NCI-H2196 treated with DMSO at 0.1 percent for 48 hours (cell line): Measurements from ENCODE around the gene TANGO6.
"Not testable (repeated sequence)": the region's sequence is repeated elsewhere in the genome, so short reads cannot be mapped to it uniquely, and the experiment has no call there.

ENCODE experiments used
- DNase-seq: peaks from one replicate; lab custom pipeline; 2025; ENCODE audit not compliant: unreplicated experiment; lab: John Stamatoyannopoulos, UW

Gene TANGO6

DNA sequence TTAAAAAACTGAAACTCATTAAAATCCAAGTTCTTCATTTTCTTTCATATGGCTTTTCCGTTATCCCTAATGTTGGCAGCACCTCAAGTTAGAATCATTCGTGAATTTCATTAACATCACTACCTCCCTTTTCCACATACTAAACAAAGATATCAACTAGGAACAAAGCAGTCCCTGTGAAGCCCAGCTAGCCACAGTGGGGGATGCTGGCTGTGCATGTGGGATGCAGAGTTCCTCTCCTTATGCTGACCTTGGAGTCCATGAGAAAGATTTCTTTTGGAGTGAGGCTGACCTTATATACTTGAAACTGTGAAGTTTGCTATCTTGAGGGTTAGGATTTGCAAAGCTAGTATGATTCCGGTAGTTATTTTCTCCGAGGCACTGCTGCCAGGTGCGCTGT lies 117.6 kb downstream of the TANGO6 start:
- no peak for DNase-seq

GRCh38 chr16:68961778-68962402 lies 118.6 kb downstream of the TANGO6 start:
- DNase-seq = no peak

- no peak for DNase-seq
Measured at GRCh38 chr16:68969338-68969737, 126.0 kb downstream of the TANGO6 start.

DNA sequence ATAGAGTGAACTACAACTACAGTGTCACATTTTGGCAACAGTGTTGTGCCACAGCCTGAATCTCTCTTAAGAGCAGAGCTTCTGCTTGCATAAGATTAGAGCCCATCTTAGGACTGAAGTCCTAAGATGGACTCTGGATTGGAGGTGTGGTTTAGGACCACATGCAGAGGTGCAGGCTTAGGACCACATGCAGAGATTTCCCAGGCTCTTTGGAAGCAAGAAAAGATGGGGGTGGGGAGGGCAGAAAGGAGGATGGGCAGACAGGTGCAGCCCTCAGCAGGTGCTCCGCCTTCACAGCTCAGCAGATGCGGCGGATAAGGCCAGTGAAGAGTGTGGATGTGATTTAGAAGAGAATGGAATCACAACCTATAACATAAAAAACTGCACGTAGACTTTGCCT lies 128.7 kb downstream of the TANGO6 start:
- DNase-seq = no peak

- no peak for DNase-seq
Measured at GRCh38 chr16:68972720-68973119, 129.4 kb downstream of the TANGO6 start.

DNA sequence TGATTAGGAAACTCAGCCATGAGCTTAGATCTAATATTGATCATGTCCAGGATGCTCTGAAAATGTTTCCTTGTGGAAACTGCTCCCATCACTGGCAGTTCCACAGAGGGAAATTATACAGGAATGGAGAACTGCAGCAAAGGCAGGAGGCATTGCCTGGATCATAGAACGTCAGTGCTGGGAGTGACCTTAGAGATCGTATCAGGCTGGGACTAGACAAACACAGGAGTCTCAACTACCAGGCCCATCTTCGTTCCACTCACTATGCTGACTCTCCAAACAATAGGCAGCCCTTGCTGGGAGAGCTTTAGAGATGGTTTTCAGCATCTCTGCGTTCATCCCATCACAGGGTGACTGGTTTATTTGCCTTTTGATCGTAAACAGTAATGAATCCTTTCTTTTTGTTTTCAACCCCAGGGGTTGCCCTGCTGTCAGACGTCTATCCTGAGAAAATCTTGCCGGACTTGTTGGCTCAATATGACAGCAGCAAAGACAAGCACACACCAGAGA lies 130.3 kb downstream of the TANGO6 start:
- DNase-seq = no peak

- no peak for DNase-seq
Measured at GRCh38 chr16:68978303-68978954, 135.1 kb downstream of the TANGO6 start.

GRCh38 chr16:68980695-68981315 lies 137.5 kb downstream of the TANGO6 start:
- DNase-seq = no peak

DNA sequence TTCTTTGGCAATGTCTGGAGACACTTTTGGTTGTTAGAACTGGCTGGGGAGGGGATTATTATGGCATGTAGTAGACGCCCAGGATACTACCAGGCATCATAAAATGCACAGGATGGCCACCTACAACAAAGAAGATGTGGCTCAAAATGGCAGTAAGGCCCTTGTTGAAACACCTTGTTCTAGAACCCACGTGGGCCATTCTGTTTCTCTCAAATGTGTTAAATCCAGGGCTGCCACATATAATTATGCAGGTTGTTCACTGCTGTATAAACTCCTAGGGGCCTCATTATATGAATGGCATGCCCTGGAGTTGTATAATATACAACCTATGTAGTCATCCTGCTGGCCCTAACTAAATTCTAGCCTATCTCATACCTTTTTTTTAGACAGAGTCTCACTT lies 138.6 kb downstream of the TANGO6 start:
- no peak for DNase-seq

GRCh38 chr16:68984467-68984866 lies 141.1 kb downstream of the TANGO6 start:
- DNase-seq = no peak

- DNase-seq = no peak
Measured at GRCh38 chr16:68985268-68985667, 141.9 kb downstream of the TANGO6 start.

- DNase-seq = no peak
Measured at GRCh38 chr16:68985855-68986254, 142.5 kb downstream of the TANGO6 start.

GRCh38 chr16:68987734-68988457 lies 144.6 kb downstream of the TANGO6 start:
- no peak for DNase-seq

GRCh38 chr16:68990172-68990845 lies 147.0 kb downstream of the TANGO6 start:
- DNase-seq = not testable (repeated sequence)

GRCh38 chr16:68991075-68991474 lies 147.7 kb downstream of the TANGO6 start:
- no peak for DNase-seq

- DNase-seq = no peak
Measured at GRCh38 chr16:68992521-68992920, 149.2 kb downstream of the TANGO6 start.

DNA sequence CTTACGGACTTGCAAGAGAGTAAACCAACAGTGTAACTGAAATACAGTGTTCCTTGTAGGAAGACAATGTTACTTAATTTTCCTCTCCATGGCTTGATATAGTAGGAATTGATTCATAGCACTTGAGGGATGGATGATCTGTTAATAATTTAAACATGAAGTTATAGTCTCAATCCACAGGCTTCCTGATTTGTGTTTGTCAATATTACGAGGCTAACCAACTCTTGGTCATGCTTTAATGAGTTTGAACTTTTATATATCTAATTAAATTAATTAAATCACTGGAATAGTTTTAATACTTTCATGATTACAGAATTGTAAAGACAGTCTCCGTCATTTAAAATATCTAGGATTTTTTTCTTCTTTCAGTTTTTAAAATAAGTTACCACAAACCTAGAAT lies 150.1 kb downstream of the TANGO6 start:
- no peak for DNase-seq

GRCh38 chr16:68993885-68994284 lies 150.6 kb downstream of the TANGO6 start:
- no peak for DNase-seq

DNA sequence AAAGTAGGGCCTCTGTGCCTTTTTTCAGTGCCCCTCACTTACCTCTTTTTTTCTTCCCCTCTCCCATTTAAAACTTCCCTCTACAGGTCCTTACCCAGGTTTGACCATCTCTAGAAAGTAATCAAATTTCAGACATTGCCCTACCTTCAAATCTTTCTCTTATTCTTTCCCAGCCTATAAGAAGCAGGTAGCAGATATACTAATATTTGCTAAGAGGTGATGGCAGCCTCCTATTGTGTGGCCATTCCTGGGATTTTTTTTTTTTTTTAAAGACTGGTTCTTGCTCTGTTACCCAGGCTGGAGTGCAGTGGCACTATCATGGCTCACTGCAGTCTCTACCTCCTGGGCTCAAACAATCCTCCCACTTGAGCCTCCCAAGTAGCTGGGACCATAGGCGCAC lies 151.0 kb downstream of the TANGO6 start:
- no peak for DNase-seq

DNA sequence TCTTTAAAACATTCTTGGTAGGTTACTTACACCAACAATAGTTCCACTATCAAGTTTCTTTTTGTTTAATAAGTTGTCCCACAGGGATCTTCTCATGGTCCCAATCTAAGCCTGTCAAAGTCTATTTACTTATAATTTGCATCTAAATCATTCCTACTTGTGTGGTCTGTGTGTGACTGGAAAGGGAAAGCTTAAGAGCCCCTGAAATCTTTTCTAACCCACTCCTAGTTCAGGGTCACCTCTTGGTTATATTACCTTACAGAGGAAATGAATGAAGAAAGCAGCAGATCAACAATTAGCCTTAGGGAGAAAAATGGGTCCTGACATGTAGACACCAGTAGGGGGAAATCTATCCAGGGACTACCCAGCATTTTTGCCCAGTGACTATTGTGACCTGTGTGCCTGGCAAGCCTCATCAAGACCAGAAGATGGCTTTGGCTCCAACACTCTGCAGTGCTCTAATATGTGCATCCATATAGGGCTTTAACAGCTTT lies 151.7 kb downstream of the TANGO6 start:
- no peak for DNase-seq

GRCh38 chr16:68997564-68997963 lies 154.2 kb downstream of the TANGO6 start:
- no peak for DNase-seq
